Ramos (cell line): ENCODE data around the gene HECTD1.
"Not testable (repeated sequence)": the region's sequence is repeated elsewhere in the genome, so short reads cannot be mapped to it uniquely, and the experiment has no call there.

ENCODE experiments used
- in situ Hi-C: fragments of 300-500 bp; cut with MboI; formaldehyde crosslinking; loops from one replicate; pipeline ENCODE4 v1.14.3; 2022; ENCODE audit warnings: low sequenced_read_pairs; ENCODE audit not compliant: unreplicated experiment

HECTD1 gene

DNA sequence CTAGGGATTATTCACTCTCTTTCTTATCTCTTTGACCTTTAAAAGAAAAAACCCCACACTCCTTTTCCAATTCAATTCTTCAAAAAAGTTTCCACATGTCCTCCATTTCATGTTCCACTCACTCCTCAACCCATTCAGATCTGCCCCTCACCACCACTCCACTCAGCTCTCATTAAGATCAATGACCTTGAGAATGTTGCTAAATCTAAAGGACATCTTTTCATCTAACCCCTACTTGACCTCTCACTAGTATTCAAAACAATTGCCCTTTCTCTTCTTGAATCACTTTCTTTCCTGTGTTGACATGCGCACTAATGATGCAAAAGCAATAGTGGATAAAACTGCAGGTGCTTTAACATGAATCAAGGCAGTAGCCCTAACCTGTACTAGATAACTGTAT lies 9.9 kb downstream of the HECTD1 start:
- in situ Hi-C loops: no loop called here

DNA sequence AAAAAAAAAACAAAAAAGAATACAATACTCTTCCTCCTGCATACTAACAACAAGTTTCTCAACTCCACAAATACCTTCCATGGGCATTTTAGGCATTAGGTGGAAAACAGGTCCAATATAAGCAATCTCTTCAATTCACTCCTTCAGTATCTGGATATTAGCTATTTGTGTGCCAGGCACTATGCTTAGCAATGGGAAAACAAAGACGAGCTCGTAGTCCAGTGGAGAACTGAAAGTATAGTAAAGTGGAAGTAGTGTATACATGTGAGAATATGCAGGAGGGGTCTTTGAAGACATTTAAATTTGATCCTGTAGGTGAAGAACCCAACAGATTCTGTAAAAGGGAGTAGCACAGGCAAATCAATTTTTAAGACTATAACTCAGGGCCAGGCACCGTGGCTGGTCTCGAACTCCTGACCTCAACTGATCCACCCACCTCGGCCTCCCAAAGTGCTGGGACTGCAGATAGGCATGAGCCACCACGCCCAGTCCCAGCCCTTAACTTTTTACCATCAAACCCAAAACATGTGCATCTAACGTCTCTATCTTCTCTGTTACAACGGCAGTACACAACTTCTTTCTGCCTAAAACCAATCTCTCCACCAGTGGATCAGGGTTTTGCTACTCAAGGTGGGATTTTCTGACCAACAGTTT lies 10.6 kb downstream of the HECTD1 start:
- in situ Hi-C loops: no loop called here

DNA sequence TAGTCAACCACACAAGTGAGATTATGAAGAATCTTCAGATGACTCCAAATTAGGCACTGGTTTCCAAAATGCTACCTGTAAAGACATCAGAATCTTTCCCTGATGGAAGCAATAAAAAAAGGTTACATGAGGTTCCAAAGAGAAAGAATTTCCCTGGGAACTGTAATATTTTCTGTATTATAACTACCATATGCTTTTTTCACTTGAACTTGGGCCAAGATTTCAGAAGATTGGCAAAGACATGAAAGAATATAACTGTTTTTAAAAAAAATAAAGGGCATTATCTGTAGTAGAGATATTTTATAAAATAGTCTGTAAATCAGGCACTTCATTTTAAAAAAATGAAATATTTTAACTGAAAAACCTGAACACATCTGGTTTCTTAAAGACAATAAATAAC lies 12.9 kb downstream of the HECTD1 start:
- in situ Hi-C loops: no loop called here

DNA sequence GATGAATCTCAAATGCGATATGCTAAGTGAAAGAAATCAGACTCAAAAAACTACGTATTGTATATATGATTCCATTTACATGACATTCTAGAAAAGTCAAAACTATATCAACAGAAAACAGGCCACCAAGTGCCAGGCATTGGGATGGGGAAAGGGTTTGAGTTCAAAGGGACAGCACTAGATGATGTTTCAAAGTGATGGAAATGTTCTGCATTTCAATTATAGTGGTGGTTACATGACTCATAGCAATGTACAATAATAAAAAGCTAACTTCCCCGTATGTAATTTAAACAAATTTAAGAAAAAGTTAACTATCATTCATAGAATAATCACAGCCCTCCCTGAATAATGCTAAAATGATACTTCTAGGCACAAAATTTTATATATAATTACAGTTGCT lies 13.5 kb downstream of the HECTD1 start:
- in situ Hi-C loops: no loop called here

DNA sequence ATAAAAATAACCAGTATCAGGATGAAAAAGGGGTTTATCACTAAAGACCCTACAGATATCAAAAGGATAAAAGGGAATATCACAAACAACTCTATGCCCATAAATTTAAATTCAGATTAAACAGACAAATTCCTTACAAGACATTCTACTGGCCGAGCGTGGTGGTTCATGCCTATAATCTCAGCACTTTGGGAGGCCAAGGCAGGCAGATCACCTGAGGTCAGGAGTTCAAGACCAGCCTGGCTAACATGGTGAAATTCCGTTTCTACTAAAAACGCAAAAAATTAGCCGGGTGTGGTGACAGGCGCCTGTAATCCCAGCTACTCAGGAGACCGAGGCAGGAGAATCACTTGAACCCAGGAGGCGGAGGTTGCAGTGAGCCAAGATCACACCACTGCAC lies 15.0 kb downstream of the HECTD1 start:
- in situ Hi-C loops: not testable (repeated sequence)

DNA sequence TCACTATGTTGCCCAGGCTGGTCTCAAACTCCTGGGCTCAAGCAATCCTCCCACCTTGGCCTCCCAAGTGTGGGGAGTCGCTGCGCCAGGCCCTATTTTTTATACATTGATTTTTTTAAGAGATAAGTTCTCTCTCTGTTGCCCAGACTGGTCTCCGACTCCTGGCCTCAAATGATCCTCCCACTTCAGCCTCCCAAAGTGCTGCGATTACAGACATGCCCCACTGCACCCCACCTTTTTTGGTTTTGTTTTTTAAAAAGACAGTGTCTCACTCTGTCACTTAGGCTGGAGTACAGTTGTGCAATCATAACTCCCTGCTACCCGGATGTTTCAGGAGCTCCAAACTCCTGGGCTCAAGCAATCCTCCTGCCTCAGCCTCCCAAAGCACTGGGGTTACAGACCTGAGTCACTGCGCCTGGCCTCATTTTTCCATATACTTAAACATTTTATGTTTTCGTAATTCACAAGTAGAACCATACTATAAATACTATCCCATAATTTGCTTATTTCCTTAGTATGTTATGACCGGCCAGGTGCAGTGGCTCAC lies 16.8 kb downstream of the HECTD1 start:
- in situ Hi-C loops: no loop called here

DNA sequence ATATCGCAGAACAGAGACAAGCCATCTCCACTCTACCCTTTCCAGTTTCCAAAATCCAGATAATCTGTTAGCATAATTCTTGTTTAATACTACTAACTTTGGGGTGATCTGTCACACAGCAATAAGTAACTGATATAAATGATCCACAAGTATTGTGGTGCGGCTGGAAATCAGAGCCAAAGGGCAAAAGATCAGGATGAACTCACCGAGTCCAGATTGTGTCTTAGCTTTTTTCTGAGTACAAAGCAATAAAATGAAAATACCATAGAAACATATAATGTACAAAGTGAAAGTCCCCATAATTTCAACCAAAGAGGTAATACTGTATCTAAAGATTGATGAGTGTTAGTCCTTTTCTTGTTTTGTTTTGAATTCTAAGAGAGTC lies 17.4 kb downstream of the HECTD1 start:
- in situ Hi-C loops: no loop called here

DNA sequence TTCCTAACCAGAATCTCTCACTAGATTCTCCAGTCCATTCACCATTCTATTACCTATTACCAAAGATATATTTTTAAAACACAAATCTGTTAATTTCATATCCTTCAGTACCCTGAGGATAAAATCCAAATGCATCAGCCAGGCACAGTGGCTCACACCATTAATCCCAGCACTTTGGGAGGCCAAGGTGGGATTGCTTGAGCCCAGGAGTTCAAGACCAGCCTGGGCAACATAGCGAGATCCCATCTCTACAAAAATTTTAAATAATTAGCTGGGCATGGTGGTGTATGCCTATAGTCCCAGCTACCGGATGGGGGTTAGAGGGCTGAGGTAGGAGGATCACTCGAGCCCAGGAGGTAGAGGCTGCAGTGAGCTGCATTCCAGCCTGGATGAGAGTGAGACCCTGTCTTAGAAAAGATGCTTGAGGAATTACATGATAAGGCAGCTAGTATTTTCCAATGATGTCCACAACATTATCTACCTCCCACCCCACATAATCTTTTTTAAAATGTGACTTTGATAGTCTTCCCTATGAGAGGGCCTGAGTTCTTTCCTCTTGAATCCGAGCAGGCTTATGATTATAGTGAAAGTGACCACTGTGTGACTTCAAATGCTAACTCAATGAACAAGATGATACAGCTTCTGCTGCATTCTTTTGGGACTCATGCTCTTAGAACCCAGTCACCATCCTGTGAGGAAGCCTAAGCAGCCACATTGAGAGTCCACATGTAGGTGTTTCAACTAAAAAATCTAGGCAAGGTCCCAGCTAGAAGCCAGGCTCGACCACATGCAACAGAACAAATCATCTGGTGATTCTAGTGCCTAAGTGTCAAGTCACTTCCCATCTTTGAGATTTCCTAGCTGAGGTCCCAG lies 18.0 kb downstream of the HECTD1 start:
- in situ Hi-C loops: no loop called here

DNA sequence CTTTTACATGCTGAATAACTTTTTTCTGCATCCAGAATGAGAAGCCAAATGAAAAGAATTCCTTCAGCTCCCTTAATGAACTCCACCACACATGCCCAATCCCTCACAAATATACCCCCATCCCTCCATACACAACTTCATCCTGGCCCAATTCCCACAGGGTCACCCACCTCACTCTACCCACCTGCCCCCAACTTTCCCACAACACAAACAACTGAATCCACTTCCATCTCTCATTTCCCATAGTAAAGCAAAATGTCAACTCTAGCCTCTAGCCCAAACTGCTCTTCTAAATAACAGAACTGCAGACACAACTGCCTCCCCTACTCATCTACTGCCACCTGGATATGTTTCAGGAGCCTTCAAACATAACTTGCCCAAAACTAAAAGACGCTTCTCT lies 18.8 kb downstream of the HECTD1 start:
- in situ Hi-C loops: no loop called here

DNA sequence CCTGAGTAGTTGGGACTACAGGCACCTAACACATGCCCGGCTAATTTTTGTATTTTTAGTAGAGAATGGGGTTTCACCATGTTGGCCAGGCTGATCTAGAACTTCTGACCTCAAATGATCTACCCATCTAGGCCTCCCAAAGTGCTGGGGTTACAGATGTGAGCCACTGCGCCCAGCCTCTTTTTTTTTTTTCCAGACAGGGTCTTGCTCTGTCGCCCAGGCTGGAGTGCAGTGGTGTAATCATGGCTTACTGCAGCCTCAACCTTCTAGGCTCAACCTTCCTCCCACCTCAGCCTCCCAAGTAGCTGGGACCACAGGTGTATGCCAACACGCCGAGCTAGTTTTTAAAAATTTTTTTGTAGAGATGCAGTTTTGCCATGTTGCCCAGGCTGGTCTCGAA lies 25.6 kb downstream of the HECTD1 start:
- in situ Hi-C loops: not testable (repeated sequence)

DNA sequence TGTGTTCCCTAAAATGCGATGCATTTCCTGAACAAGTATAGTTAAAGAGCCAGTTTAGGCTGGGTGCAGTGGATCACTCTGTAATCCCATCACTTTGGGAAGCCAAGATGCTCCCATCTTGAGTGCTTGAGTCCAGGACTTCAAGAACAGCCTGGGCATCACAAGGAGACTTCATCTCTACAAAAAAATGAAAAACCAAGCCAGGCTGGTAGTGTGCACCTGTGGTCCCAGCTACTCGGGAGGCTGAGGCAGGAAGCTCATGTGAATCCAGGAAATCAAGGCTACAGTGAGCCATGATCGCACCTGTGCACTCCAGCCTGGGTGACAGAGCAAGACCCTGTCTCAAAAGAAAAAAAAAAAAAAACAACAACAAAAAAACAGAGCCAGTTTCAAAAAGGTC lies 26.3 kb downstream of the HECTD1 start:
- in situ Hi-C loops: no loop called here

DNA sequence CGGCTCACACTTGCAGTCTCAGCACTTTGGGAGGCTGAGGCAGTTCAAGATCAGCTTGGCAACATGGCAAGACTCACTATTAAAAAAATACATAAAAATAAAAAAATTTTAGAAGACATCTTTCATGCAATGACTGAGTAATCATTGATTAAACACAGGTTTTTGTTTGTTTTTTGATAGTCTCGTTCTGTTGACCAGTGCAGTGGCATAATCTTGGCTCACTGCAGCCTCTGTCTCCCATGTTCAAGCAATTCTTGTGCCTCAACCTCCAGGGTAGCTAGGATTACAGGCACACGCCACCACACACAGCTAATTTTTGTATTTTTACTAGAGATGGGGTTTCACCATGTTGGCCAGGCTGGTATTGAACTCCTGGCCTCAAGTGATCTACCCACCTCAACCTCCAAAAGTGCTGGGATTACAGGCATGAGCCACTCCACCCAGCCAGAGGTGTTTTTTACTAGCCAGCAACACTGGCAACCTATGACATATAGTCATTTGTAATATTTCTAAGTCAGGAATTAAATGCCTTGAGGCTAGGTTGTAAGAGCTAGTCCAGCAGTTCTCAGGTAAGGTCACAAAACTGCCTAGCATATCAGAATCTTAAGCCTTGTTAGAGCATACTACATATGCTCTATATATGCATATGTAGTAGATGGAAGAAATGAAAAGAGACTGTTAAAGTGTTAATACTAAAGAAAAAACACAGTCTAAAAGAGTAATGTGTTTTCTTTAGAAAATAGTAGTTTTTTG lies 27.1 kb downstream of the HECTD1 start:
- in situ Hi-C loops: no loop called here

DNA sequence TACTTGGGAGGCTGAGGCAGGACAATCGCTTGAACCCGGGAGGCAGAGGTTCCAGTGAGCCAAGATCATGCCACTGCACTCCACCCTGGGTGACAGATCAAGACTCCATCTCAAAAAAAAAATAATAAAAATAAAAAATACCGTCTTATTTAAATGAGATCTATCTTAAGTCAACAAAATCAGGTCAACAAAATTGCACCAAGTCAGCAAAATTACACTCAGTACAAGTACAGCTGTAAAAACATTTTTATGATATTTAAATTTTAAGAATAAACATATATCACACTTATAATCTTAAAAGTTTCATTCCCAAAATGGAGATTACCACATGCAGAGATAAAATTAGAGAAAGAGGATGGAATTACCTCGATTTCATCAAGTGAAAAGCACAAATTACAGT lies 33.2 kb downstream of the HECTD1 start:
- in situ Hi-C loops: no loop called here

DNA sequence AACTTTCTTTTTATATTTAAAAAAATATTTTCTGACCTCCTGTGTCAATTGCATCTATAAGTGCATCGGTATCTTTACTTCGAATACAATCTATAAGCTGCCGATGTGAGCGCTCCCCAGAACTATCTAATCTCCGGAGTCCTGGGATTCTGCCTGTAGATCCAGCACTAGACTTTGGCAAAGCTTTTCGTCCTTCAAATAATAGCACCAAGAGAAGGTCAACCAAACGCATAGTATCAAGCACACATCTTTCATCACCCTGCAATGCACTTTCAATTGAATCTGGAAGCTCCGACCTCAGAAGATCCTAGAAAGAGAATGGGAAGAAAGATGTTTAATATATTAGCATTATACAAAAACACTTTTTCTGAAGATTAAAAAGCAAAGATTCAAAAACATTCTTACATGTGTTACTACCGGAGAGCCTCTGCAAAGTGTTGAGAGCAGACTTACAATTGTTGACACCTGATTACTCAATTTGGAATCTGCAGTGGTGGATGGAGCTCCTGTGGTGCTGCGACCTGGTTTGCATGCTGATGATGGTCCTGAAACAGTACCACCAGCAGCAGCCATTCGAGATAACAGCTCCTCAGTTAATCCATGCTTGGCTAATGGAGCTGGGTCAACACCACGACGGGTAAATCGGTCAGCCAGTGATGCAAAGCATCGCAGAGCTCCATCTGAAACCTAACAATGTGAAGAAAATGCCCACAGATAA lies 34.3 kb downstream of the HECTD1 start:
- in situ Hi-C loops: no loop called here

DNA sequence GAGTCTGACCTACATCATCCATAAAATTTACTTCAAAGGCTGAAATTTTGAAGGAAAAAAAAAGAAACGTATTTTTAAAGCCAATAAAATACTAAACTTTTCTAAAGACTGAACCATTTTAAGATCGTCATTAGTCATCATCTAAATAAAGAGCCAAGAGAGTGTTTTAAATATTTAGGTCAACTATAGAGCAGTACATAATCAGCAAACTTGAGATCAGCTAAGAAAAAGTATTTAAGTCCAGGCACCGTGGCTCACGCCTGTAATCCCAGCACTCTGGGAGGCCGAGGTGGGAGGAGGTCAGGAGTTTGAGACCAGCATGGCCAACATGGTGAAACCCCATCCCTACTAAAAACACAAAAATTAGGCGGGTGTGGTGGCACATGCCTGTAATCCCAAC lies 35.5 kb downstream of the HECTD1 start:
- in situ Hi-C loops: no loop called here

DNA sequence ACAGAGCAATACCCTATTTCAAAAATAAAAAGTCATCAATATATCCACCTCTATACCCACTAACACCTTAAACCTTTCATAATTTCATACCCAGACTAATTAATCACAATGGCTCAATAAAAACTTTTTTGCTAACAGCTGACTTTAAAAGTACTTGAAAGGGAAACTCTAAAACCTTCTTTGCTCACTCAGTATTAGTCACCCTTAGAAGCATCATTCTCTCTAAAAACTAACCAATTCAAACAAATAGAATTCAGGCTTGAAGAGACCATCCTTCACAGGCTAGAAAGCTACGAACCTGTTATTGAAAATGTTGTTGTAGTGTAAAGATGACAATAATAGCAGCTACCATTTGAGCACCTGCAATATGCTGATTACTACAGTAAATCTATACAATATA lies 37.2 kb downstream of the HECTD1 start:
- in situ Hi-C loops: no loop called here

DNA sequence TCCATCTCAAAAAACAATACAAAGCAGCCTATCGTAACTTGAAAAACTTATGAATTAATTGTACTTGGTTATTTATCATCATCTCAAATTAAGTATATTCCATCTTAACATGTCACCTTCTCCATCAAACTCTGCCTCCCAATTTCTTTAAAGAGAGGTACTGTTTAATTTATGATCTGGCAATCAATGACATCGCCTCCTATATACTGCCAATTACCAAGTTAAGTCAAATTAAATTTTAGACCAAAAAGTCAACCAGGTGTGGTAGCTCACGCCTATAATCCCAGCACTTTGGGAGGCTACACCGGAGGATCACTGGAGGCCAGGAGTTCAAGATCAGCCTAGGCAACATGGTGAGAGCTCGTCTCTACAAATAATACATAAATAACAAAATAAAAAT lies 37.7 kb downstream of the HECTD1 start:
- in situ Hi-C loops: no loop called here

DNA sequence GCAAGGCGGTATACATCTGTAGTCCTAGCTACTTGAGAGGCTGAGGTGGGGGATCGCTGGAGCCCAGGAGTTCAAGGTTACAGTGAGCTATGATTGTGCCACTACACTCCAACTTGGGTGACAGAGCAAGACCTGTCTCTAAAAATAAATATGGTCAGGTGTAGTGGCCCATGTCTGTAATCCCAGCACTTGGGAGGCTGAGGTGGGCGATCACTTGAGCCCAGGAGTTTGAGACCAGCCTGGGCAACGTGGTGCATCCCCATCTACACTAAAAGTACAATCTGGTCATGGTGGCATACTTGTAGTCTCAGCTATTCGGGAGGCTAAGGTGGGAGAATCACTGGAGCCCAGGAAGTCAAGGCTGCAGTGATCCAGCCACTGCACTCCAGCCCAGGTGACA lies 40.6 kb downstream of the HECTD1 start:
- in situ Hi-C loops: no loop called here

DNA sequence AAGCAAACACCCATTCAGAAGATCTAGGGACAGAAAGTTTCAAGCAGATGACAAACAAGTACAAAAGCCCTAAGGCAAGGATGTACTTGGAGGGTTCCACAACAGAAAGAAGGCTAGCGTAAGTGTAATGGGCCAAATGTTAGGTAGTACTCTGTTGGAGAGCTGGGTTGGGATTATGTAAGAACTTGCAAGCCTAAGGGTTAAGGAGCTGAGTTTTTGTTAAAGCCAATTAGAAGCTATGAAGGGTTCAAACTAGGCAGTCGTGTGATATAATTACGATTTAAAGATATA lies 41.4 kb downstream of the HECTD1 start:
- in situ Hi-C loops: no loop called here

DNA sequence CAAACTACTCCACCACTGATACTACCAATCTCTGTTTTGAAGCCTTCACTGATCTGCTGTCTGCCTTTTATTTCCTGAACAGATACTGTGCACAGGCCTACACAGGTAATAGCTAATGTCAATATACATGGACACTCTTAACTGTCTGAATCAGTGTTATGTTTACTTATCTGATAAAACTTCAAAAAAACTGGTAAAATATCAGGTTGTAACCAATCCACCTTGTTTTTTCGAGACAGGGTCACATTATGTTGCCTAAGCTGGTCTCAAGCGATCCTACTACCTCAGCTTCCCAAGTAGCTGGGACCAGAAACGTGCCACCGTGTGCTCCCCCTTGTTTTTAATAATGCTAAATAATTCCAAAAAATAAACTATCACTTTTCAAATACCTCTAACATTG lies 43.5 kb downstream of the HECTD1 start:
- in situ Hi-C loops: no loop called here
